Activated T-helper 1 cell treated with Interleukin-2 at 50 U/mL for 16 hours (primary cell): ENCODE results near the gene RIMS4.
"Not testable (repeated sequence)": the region's sequence is repeated elsewhere in the genome, so short reads cannot be mapped to it uniquely, and the experiment has no call there.

Source experiments
- DNase-seq: peaks from one replicate; pipeline ENCODE4 v3.0.0-alpha.2; 2020; ENCODE audit warnings: low read depth

Gene RIMS4

DNA sequence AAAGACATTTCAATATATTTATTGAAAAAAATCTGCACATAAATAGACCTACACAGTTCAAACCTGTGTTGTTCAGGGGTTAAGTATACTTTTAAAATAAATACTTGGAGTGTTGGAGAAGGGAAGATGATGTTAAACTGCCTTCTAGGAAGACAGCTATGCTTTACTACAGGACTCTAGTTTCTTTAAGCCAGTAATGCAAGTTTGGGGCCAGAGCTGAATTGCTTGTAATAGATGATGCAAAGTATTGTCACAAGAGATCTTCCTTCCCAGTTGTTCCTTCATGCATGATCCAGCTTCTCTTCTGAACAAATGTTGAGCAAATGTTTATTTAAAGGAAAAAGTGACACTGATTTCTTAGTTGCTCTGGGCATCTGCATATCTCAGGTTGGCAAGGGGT, 20.2 kb upstream of the RIMS4 start:
- DNase-seq: no peak

- no peak for DNase-seq
Measured at GRCh38 chr20:44829688-44830087, 19.3 kb upstream of the RIMS4 start.

DNA sequence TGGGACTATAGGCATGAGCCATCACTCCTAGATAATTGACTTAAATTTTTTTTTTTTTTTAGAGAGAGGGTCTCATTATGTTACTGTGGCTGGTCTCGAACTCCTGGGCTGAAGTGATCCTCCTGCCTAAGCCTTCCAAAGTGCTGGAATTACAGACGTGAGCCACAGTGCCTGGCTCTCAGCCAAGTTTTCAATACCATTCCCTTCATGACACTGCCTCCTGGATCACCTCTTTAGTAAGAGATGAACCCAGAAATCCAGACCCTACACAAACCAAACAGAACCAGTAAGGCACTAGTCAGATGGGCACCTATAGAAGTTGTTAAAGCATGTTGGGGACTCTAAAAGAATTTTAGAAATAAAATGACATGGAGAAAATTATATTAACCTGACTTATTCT, 18.3 kb upstream of the RIMS4 start:
- no peak for DNase-seq

DNA sequence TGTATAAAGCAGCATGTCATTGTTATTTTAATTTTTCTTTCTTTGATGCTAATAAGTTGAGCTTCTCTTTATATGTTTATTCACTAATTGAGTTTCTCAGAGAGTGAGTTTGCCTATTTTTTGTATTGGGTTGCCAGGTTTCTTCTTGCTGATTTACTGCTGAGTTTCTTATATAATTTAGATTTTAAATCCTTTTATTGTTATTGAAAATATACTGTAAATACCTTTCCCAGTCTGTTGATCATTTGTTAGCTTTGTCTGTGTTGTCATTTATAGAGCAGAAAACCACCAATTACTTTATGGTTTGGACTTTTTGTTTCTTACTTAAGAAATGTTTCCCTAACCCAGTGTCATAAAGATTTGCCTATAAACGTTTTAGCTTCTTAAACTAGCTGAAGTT, 17.1 kb upstream of the RIMS4 start:
- no peak for DNase-seq

DNA sequence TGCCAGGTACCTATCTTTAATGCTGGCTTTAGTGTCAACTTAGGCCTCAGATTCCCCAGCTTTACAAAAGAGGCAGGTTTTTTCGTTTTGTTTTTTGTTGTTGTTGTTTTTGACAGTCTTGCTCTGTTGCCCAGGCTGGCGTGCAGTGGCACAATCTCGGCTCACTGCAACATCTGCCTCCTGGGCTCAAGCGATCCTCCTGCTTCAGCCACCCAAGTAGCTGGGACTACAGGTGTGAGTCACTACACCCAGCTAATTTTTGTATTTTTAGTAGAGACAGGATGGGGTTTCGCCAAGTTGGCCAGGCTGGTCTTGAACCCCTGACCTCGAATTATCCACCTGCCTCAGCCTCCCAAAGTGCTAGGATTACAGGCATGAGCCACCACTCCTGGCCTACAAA, 11.2 kb upstream of the RIMS4 start:
- DNase-seq: not testable (repeated sequence)

- no peak for DNase-seq
Measured at GRCh38 chr20:44819936-44820335, 9.6 kb upstream of the RIMS4 start.

DNA sequence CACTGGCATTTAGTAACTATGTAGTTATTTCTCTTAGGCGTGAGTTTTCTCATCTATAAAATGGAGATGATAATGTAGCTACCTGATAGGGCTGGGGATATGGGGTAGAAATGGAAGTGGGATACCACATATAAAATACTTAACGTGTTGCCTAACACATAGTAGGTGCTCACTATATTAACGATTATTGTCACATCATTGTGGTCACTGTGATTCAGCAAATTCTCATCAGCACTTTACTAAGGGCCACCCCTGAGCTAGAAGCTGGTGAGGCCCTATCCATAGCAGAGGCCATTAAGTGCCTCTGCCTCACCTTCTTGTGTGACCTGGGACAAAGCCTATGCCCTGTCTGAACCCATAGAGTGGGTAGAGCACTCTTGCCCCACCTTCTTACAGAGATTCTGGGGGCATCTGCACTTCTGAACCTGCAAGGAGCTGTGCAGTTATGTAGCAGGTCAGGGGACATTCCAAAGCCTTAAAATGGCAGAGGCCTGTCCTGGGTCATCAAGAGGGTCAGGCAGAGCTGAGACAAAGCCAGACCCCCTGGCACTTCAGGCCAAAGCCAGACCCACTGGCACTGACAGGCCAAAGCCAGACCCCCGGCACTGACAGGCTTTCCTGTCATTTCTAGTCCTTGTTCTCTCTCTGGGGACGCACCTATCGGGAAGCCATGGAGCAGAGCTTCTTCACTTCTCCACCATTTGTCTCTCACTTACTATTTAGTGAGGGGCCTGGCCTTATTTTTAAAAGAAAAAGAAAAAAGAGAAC, 7.0 kb upstream of the RIMS4 start:
- no peak for DNase-seq

GRCh38 chr20:44814937-44815336, 4.6 kb upstream of the RIMS4 start:
- DNase-seq: no peak

GRCh38 chr20:44811150-44811685, 872 bp upstream of the RIMS4 start:
- no peak for DNase-seq

DNA sequence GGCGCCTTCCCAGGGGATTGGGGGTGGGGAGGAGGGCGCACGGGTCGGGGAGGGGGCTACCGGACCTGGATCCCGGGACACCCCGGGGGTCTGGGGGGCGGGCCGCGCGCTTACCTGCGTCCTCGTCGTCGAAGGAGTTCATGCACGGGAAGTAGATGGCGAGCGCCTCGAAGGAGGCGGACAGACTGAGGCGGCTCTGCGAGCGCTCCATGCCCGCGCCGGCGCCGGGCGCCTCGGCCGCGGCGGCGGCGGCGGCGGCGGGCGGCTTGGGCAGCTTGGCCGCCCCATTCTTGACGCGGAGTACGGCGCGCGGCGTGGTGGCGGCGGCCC, 320 bp downstream of the RIMS4 start:
- no peak for DNase-seq

DNA sequence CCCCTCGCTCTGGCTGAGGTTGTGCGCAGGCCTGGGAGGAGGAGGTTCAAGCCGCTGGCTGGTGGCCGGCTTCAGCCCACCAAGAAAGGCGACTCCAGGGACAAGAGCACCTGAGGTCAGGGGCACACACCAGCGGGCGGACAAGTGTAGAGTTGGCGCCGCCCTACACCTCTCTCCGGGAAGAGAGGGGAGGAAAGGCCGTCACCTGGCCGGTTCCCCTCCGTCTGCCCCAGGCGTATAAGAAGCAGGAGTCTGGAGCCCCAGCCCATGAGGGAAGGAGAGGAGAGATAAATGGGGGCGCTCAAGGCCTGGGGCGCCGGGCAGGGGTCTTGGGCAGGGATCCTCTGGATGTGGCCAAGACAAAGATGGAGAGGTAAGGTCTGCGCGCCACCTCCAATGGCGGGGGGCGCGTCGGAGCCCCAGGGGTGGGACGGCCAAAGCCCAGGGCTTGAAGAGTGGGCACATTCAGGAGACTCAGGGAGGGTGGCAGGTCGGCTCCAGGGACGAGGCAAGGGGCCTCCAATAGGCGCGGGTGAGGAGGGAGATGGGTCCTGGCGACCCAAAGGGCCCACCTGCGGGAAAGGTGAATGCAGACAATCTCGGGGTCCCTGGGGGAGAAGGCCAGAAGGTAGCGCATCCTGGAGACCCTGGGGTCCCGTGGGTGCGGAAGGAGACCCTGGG, 826 bp downstream of the RIMS4 start:
- DNase-seq: no peak

DNA sequence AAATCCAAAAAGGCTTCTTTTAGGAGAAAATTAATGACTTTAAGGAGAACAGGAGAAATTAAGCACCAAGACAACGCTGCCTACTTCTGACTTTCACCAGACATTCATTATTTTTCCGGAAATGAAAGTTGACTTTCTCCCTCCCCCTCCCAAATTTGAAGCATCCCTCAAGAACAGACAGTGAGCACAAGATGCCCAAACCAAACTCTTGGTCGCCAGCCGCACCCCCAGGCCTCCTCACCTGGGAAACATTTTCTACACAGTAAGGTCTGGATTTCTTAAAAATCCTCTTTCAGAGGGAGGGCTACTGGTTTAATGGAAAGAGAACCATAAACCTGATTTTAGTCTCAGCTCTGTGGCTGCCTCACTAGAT, 2.7 kb downstream of the RIMS4 start:
- no peak for DNase-seq

- no peak for DNase-seq
Measured at GRCh38 chr20:44807051-44807683, 3.2 kb downstream of the RIMS4 start.

DNA sequence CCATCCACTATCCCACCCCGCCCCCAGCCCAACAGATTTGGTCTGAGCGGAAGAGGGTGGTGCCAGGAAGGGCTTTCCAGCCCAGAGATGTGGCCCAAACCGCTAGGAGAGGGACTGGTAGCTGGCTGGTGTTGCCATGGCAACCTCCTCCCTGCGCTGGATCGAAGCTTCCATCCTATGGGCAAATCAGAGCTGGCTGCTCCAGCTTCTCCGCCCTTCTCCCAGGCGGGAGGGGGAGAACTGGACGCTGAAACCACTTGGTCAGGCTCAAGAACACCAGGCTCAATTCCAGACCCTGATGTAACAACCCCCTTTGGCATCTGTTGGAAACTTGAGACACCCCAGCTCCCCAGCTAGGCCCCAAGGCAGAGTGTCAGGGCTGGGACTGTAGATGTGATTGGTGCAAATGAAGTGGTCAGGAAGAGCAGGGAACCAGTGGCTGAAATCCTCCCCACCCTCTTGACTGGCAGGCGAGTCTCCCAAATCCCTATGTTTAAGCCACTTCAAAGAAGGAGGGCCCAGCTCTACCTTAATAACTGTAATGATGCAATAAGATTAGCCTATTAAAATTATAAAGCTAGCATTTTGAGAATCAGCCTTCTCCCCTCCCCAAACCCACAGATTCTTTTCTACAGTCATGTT, 4.2 kb downstream of the RIMS4 start:
- no peak for DNase-seq

- no peak for DNase-seq
Measured at GRCh38 chr20:44805335-44805978, 4.9 kb downstream of the RIMS4 start.

GRCh38 chr20:44803383-44803941, 6.9 kb downstream of the RIMS4 start:
- DNase-seq: no peak

GRCh38 chr20:44802702-44803101, 7.6 kb downstream of the RIMS4 start:
- no peak for DNase-seq

GRCh38 chr20:44800391-44801046, 9.8 kb downstream of the RIMS4 start:
- no peak for DNase-seq

DNA sequence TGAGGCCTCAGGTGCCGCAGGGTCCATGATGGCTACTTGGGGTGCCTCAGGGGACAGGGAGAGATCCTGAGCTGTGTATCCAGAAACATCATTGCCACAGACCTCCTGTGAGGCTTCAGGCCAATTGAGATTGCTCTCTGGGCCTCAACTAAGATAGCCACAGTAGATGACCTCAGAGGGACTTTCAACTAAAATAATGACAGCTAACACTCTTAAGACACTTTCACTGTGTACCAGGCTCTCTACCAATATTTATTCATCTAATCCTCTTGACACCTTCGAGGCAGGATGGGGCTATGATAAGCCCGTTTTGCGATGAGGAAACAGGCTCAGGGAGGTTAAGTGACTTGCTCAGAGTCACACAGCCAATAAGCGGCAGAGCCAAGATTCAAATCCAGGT, 10.7 kb downstream of the RIMS4 start:
- no peak for DNase-seq

GRCh38 chr20:44796758-44797457, 13.4 kb downstream of the RIMS4 start:
- no peak for DNase-seq

DNA sequence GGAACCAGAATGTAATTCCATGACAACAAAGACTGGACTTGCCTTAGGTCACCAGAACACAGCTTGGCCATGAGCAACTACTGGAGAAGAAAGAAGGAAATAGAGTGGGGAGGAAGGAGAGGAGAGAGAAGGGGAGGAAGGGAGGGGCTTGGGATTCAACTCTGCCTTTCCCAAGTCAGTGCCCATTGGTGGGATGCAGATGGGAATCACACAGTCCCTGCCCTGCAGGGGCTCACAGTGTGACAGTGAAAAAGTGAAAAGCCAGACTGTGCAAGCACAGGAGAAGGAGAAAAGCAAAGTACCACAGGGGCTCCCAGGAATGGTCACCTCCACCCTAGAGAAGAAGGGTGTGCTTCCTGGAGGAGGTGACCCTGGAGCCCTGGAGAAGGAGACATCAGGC, 14.0 kb downstream of the RIMS4 start:
- DNase-seq: no peak
